ENCODE results near the gene SSR1. TPM values are rescaled to one million over a fixed set of nuclear protein-coding genes. Genes with fewer than 3 reads are reported as not detected.
A peak's percentile ranks its signal among the peaks of the same experiment; 100 is the strongest.
"Not testable (repeated sequence)": the region's sequence is repeated elsewhere in the genome, so short reads cannot be mapped to it uniquely, and the experiment has no call there.

The SSR1 gene
- total RNA-seq, 1 donor from 2014 or later, result 169 TPM

DNA sequence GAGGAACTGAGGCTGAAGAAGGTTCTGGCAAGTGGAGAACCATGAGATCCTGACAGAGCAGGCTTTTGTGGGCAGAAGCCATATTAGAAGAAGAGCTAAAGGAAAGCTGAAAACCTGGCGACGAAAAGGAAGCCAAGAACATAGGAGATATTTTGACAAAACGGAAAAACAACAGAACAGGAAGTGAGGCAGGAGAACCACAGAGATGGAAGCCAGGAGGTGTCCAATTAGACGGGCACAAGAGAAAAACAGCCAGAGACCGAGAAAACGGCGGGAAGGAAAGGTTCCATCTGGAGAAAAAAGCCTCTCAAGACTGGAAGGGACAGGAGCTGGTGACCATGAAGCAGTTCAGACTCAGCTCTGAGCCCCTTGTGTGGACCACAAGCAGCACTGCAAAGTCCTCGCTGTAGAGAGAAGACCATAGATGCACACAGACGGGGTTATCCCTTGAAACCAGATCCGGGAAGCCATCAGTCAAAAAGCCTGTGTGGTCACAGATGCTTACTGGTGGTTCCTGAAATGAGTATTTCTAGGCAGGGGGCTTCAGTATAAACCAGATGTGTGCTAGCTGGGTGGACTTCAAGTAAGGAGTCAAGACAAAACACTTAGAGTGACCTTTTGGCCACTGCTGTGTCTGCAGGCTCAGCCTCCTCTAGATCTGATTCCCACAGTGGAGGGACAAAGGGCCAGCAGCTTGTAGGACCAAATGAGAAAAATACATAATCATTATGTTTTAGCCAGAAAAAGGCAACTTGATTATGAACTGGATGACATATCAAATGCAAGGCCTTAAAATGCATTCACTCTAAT lies 30.7 kb downstream of the SSR1 start:
- DNase-seq (ENCODE audit: low read depth), result no peak

DNA sequence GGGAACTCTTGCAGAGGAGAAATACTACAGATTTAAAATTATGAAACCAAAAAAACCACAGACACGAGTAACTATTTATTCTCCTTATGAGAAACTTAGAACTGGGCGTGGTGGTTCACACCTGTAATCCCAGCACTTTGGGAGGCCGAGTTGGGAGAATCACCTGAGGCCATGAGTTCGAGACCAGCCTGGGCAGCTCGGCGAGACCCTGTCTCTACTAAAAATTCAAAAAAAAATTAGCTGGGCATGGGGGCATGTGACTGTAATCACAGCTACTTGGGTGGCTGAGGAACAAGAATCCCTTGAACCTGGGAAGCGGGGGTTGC lies 36.8 kb downstream of the SSR1 start:
- DNase-seq (ENCODE audit: low read depth), result no peak

GRCh38 chr6:7274525-7274924 lies 38.5 kb downstream of the SSR1 start:
- DNase-seq (ENCODE audit: low read depth), result not testable (repeated sequence)

DNA sequence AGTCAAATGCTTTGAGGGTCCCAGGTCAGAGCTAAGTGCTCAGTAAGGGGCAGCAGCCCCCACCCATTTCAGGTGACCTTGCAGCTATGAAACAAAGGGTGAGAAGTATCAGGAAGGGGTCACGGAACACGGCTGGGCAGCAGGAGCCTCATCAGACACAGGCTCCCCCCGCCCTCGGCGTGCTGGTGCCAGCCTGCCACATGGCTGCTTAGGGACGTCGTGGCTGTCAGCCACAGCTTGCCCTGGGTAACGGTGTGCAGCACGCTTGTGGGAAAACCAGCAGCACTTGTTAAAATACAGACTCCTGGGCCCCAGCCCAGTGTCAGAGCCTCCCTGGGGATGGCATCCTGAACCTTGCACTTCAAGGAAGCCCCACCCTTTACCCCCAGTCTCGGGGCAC lies 39.3 kb downstream of the SSR1 start:
- DNase-seq (ENCODE audit: low read depth), result no peak

DNA sequence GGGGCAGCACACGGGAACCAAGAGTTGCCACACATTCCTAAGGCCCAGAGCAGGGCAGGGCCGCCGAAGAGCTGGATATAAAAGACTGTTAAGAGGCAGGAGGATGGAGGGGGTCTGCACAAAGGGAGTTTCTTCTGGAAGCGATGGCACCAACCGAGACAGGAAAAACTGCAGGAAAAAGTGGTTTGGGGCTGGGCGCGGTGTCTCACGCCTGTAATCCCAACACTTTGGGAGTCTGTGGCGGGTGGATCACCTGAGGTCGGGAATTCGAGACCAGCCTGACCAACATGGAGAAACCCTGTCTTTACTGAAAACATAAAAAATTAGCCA lies 41.8 kb downstream of the SSR1 start:
- DNase-seq (ENCODE audit: low read depth), result no peak

GRCh38 chr6:7270320-7271204 lies 42.4 kb downstream of the SSR1 start:
- DNase-seq (ENCODE audit: low read depth), result peak; percentile 7

DNA sequence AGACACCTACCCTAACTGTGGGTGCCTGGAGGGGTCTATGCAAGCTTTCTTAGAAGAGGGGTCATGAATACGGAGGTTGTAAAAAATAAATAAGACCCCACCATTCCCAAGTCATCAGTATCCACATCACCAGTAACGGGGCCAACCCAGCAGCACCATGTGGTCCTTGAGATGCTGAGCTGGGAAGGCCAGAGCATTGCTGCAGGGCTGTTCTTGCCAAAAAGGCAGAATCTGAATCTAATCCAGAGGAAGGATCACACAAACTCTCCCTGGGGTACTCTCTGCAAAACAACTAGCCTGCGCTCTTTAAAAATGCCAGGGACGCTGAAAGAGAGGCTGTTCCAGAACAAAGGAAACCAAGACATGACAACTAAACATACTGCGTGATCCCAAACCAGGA lies 43.2 kb downstream of the SSR1 start:
- no peak for DNase-seq (ENCODE audit: low read depth)

- no peak for DNase-seq (ENCODE audit: low read depth)
Observed at GRCh38 chr6:7268816-7269555, 44.0 kb downstream of the SSR1 start.

DNA sequence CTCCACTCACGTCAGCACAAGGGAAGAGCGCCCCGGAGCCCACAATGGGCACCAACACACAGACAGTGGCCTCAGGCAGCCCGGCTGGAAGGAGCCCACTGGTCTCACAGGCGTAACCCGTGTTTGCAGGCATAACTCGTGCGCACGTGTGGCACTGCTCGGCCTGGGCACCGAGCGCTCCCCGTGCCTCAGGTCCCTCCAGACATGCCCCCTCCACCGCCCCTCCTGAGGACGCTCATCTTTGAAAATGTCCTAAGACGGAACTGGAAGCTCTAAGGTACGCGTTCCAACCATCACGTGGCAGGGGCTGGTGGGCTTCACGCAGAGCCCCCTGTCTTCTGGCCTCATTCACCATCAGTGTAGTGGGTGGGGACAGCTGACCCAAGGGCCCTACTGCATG lies 44.6 kb downstream of the SSR1 start:
- DNase-seq (ENCODE audit: low read depth), result no peak

- DNase-seq (ENCODE audit: low read depth), result peak; percentile 98
Observed at GRCh38 chr6:7267466-7268091, 45.4 kb downstream of the SSR1 start.

DNA sequence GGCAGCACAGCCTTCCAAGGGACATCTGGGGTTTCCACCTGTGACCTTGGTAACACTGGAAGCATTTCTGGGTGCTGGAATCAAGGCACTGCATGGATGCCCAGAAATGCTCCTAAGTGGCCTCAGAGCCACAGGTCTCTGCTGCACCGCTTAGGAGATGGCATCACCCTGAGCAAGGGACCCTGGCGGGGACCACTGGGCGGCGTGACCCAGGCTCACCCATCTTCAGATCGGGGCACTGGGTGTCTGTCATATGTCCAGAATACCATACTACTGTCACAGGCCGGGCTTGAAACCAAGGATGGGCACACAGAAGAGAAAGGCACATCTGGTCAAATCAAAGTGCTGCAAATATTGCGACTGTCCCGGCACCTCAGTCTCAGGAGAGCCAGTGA lies 45.9 kb downstream of the SSR1 start:
- no peak for DNase-seq (ENCODE audit: low read depth)

DNA sequence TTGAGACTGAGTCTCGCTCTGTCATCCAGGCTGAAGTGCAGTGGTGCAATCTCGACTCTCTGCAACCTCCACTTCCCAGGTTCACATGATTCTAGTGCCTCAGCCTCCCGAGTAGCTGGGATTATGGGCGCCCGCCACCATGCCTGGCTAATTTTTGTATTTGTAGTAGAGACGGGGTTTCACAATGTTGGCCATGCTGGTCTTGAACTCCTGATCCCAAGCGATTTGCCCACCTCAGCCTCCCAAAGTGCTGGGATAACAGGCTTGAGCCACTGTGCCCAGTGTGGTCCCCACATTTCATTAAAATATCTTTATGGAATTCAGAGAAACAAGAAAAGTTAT lies 47.6 kb downstream of the SSR1 start:
- not testable (repeated sequence) for DNase-seq (ENCODE audit: low read depth)

DNA sequence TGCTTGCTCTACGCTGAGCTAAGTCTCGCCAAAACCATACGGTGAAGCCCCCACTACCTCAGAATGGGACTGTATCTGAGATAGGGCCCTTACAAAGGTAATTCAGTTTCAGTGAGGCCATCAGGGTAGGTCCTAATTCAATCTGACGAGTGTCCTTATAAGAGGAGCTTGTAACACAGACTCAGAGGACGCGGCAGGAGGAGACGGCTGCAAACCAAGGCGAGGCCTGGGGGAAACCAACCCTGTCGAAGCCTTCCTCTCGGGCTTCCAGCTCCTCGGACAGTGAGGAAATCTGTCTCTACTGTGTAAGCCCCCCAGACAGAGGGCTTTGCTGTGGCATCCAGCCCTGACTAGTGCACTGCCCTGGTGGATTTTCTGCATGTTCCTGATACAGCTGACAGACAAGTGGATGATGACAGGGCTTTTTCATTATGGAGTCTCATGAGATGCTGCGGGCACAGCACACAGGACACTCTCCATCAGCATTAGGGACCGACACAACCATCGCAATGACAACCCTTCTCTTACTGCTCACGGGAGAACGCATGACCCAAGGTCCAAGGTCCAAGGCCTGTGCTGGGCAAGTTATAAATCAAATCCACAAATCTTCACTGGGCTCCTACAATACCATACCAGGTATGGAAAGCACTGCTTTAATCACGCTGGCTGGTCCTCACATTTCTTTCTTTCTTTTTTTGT lies 48.2 kb downstream of the SSR1 start:
- no peak for DNase-seq (ENCODE audit: low read depth)

DNA sequence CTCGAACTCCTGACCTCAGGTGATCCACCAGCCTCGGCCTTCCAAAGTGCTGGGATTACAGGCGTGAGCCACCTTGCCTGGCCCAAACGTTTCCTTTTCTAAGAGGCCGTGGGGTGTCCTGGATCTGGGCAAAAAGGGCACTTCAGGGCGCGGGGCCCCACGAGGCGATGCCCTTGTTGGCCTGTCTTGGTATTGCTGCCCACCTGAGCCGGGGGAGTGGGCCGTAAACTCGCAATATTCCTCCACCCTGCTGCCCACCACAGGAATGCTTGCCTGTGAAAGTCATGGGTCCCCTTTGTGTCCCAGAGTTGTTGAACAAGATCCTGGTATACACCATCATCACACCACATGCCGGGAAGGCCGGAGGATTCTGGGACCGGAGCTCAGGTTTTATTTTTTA lies 49.0 kb downstream of the SSR1 start:
- no peak for DNase-seq (ENCODE audit: low read depth)

DNA sequence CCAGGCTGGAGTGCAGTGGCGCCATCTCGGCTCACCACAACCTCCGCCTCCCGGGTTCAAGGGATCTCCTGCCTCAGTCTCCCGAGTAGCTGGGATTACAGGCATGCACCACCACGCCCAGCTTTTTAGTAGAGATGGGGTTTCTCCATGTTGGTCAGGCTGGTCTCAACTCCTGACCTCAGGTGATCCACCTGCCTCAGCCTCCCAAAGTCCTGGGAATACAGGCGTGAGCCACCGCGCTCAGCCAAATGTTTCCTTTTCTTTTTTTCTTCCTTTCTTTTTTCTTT lies 49.5 kb downstream of the SSR1 start:
- not testable (repeated sequence) for DNase-seq (ENCODE audit: low read depth)

- DNase-seq (ENCODE audit: low read depth), result no peak
Observed at GRCh38 chr6:7262746-7263518, 50.1 kb downstream of the SSR1 start.

DNA sequence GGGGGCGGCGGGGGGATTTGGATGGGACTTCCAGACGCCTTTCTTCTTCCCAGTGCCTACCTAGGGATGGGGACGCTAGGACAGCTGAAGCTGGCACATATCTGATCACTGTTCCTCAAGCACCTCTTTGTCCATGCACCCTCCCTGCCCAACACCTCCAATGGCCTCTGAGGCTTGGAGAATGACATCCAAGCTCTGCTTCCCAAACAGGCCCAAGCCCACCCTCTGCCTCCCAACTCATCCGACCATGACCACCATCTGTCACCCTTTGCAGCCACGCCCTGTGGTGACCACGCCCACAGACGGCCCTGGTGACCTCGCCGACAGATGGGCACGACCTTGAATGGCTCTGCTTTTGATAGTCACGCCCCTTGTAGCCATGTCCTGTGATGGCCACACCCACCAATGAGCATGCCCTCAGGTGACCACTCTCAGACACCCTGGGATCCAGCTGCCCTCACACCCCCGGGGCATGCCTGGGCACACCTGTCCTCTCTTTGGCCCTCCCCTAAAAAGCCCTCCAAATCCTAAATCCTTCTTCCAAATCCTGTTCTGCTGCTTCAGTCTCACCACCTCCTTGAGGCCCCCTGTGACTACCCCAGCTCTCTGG lies 51.0 kb downstream of the SSR1 start:
- DNase-seq (ENCODE audit: low read depth), result no peak

DNA sequence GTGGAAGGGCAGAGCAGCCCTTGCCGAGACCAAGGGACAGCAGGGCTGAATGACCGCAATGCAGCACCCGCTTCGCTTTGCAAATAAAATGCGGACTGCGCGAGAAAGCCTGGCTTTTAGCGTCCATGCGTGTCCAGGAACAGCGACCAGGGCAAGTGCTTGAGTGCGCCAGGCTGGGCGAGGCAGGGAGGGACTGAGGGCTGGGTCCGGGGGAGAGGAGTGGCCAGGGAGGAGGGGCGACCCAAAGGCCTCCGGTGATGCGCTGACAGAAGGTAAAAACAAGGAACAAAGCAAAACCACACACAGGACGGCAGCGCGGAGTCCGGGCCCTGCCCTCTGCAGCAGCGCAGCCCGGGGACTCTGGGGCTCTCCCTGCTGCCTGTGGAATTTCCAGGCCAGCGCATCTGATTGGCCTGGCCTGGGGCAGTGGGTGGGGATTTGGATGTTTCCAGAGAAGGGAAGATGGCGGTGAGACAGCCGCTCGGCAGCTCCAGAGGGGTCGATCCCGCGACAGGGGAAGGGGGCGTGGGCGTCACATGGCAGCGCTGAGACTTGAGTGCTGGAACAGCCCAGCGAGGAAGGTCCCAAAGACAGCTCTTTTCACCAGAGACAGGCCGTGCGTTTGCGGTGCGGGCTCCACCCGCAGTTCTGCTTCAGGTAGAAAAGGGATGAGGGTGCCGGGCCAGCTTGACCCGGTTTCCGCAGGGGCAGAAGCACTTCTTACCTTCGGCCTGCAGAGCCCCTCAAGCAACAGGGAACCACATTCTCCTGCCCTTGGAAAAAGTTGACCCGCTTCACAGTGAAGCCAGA lies 51.8 kb downstream of the SSR1 start:
- peak; percentile 75 for DNase-seq (ENCODE audit: low read depth)

- DNase-seq (ENCODE audit: low read depth), result no peak
Observed at GRCh38 chr6:7260291-7261031, 52.5 kb downstream of the SSR1 start.
